AG09319 (cell line): ENCODE results near the gene RITA1.
A peak's percentile ranks its signal among the peaks of the same experiment; 100 is the strongest.

Source experiments
- DNase-seq: peaks from one replicate; pipeline ENCODE4 v3.0.0-alpha.2; 2010; ENCODE audit warnings: low read depth; ENCODE audit errors: extremely low read depth
- TF ChIP-seq, protein P1 (sequence below): IDR thresholded peaks from 2 replicates; pipeline ENCODE4 v1.5.1; 2011; ENCODE audit warnings: low read depth, mild to moderate bottlenecking, inconsistent platforms, low read length, moderate library complexity

The RITA1 gene

DNA sequence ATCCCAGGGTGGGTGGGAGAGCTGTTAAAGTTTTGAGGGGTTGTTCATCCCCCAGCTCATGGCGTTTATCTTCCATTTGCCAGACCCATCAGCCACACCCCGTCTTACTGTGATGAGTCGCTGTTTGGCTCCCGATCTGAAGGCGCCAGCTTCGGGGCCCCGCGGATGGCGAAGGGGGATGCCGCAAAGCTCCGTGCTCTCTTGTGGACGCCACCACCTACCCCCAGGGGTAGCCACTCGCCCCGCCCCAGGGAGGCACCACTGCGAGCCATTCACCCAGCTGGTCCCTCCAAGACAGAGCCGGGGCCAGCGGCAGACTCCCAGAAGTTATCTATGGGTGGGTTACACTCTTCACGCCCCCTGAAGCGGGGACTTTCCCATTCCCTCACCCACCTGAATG, 5.7 kb downstream of the RITA1 start:
- no peak for DNase-seq
- TF ChIP-seq, protein P1, sequence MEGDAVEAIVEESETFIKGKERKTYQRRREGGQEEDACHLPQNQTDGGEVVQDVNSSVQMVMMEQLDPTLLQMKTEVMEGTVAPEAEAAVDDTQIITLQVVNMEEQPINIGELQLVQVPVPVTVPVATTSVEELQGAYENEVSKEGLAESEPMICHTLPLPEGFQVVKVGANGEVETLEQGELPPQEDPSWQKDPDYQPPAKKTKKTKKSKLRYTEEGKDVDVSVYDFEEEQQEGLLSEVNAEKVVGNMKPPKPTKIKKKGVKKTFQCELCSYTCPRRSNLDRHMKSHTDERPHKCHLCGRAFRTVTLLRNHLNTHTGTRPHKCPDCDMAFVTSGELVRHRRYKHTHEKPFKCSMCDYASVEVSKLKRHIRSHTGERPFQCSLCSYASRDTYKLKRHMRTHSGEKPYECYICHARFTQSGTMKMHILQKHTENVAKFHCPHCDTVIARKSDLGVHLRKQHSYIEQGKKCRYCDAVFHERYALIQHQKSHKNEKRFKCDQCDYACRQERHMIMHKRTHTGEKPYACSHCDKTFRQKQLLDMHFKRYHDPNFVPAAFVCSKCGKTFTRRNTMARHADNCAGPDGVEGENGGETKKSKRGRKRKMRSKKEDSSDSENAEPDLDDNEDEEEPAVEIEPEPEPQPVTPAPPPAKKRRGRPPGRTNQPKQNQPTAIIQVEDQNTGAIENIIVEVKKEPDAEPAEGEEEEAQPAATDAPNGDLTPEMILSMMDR, result no peak

DNA sequence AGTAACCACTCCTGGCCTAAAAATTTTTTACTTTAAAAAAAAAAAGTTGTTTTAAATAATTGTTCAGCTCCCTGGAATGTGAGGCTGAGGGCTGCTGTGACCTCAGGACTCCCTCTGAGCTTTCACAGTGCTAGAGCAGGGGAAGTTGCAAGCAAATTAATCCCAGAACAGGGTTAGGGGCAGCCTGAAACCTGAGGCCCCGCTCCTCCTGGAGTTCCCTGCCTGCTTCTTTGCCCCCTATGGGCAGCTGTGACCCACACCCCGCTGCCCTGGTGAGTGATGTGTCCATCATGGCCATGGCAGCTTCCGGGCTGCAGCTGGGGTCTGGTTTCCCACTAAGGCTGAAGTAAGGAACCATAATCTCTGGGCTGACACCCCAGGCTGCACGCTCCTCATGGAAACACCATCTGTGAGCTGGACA, 9.5 kb downstream of the RITA1 start:
- DNase-seq, result no peak
- TF ChIP-seq, protein P1, result no peak

DNA sequence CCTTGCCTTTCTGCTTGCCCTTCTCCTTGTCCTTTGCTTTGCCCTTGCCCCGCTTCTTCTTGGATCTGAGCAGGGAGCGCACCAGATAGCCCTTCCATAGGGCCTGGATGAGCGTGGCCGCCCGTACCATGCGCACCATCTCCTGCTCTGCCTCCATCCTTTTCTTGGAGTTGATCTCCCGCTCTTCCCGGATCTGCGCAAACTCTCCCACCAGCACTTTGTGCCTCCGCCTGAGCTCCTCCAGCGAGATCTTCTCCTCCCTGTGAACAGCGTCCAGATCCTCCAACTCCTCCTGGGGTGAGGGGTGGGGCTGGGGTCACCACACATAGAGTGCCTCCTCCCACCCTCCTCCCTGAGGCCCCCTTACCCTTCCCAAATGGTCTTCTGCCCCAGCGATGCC, 10.1 kb downstream of the RITA1 start:
- TF ChIP-seq, protein P1, result no peak
- no peak for DNase-seq

DNA sequence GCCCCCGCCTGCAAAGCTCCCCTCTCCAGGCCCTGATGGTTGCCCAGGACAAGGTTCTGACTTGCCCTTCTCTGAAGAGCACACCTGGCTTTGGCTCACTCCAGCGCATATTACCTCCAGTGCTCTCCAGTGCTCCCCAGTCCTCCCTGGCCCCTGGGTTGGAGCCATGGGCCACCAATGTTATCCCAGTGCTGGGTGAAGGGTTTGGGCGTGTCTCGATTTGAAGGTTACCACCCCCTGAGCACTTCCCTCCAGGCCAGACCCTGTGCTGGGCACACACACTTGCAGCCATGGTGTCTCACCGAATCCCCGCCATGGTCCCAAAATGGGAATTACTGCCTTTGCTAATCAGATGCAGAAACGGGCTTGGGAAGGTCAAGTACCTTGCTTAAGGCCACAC, 11.1 kb downstream of the RITA1 start:
- TF ChIP-seq, protein P1, result no peak
- no peak for DNase-seq

DNA sequence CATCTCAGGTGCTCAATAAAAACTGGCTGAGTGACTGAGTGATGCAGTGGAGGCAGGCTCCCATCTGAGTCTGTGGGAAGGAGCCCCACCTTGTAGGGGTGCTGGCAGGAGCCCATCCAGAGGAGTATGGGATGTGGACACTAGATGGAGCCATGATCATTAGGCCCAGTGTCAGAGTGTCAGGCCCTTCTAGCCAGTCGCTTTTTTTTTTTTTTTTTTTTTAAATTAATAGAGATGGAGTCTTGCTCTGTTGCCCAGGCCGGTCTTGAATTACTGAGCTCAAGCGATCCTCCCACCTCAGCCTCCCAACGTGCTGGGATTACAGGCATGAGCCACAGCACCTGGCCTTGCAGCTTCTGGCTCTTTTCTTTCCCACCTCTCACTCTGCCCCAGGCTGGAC, 11.5 kb downstream of the RITA1 start:
- TF ChIP-seq, protein P1, result peak; percentile 77

DNA sequence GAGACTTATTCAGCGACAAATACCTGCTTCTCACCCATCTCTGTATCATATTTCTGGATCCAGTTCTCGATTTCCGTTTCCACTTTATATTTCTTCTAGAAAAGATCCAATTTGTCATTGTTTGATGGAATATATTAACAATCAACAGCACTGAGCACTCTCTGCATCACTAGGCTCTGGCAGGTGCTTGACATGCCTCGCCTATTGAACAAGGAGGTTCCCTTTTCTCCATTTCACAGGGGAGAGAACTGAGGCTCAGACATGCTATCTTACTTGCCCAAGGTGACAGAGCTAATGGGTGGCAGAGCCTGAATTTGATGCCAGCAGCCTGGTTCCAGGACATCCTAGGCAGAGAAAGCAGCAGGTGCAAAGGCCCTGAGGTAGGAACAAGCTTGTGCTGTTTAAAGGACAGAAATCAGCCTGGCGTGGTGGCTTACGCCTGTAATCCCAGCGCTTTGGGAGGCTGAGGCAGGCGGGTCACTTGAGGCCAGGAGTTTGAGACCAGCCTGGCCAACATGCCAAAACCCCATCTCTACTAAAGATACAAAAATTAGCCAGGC, 12.1 kb downstream of the RITA1 start:
- no peak for DNase-seq
- TF ChIP-seq, protein P1, result no peak

More for the DNA sequence above, 11.5 kb downstream of the RITA1 start:
- DNase-seq, result peak; percentile 53

DNA sequence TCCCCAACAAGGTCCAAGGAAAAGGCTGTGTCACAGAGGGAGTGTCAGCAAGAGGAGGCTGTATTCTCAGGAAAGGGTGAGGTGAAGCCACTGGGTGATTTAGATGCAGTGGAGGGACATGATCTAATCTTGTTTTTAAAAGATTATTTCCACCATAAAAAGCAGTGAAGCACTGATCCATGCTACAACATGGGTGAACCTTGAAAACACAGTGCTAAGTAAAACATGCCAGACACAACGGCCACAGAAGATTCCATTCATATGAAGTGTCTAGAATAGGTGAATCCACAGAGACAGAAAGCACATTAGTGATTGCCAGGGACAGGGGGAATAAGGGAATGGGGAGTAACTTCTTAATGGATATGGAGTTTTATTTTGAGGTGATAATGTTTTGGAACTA, 12.8 kb downstream of the RITA1 start:
- TF ChIP-seq, protein P1, result no peak
- DNase-seq, result no peak
